NCI-H510A treated with DMSO at 0.1 percent for 48 hours (cell line): Measurements from ENCODE around the gene PHPT1.
"Not testable (repeated sequence)": the region's sequence is repeated elsewhere in the genome, so short reads cannot be mapped to it uniquely, and the experiment has no call there.

Source experiments
- DNase-seq: peaks from one replicate; lab custom pipeline; 2025; lab: John Stamatoyannopoulos, UW

PHPT1 gene

GRCh38 chr9:136837146-136837855, 11.9 kb upstream of the PHPT1 start:
- DNase-seq, result no peak

- not testable (repeated sequence) for DNase-seq
These were observed 11.3 kb upstream of the PHPT1 start for GRCh38 chr9:136837856-136838277.

- no peak for DNase-seq
These were observed 10.6 kb upstream of the PHPT1 start for GRCh38 chr9:136838314-136839228.

- DNase-seq, result no peak
These were observed 9.7 kb upstream of the PHPT1 start for GRCh38 chr9:136839229-136840139.

- no peak for DNase-seq
These were observed 8.9 kb upstream of the PHPT1 start for GRCh38 chr9:136840140-136840876.

GRCh38 chr9:136840877-136841645, 8.1 kb upstream of the PHPT1 start:
- peak; percentile 75 for DNase-seq

- DNase-seq, result peak; percentile 51
These were observed 7.4 kb upstream of the PHPT1 start for GRCh38 chr9:136841646-136842379.

GRCh38 chr9:136842380-136842948, 6.7 kb upstream of the PHPT1 start, which contains the start of gene AJM1:
Gene AJM1, plus strand, starts transcription at chr9:136842478. Its CDS starts 1,937 bp downstream, at chr9:136844415.
- DNase-seq, result peak; percentile 60

GRCh38 chr9:136843159-136843800, 5.9 kb upstream of the PHPT1 start:
- DNase-seq, result not testable (repeated sequence)

GRCh38 chr9:136843801-136844740, 5.1 kb upstream of the PHPT1 start:
- DNase-seq, result not testable (repeated sequence)

GRCh38 chr9:136844761-136845464, 4.3 kb upstream of the PHPT1 start:
- DNase-seq, result no peak

GRCh38 chr9:136845465-136846260, 3.5 kb upstream of the PHPT1 start:
- DNase-seq, result no peak

GRCh38 chr9:136846376-136847087, 2.7 kb upstream of the PHPT1 start:
- DNase-seq, result no peak

GRCh38 chr9:136847088-136847825, 2.0 kb upstream of the PHPT1 start:
- DNase-seq, result peak; percentile 47
